Small intestine (tissue), 7 donors: Measurements from ENCODE around the gene ACOT11. TPM values are rescaled to one million over a fixed set of nuclear protein-coding genes. Genes with fewer than 3 reads are reported as not detected.

Source experiments
- DNase-seq, 2 donors: peaks; one replicate each; pipeline versions ENCODE4 v3.0.0 to v3.0.0-alpha.2; 2013
- FAIRE-seq: peaks from 2 replicates; lab custom pipeline; 2012; peaks lifted over from hg19 to GRCh38; lab: Jason Lieb, UNC
- H3K27ac ChIP-seq, 3 donors: one replicate each; pipeline ENCODE4 v1.5.1; 2013; ENCODE audit warnings: low read length in 2 of 3, mild to moderate bottlenecking in 2 of 3, control low read depth in 1 of 3, inconsistent platforms in 1 of 3, low read depth in 1 of 3, moderate library complexity in 1 of 3
- H3K27me3 ChIP-seq, 3 donors: one replicate each; pipeline ENCODE4 v1.6.1; 2013; ENCODE audit warnings: low read length in 3 of 3, inconsistent platforms in 1 of 3; ENCODE audit not compliant: control insufficient read depth in 3 of 3, insufficient read depth in 3 of 3
- H3K36me3 ChIP-seq, 3 donors: one replicate each; pipeline ENCODE4 v1.6.1; 2013; ENCODE audit warnings: low read length in 3 of 3, inconsistent platforms in 1 of 3, low read depth in 1 of 3, mild to moderate bottlenecking in 1 of 3, moderate library complexity in 1 of 3; ENCODE audit not compliant: control insufficient read depth in 3 of 3, insufficient read depth in 2 of 3
- H3K4me1 ChIP-seq, 3 donors: one replicate each; pipeline ENCODE4 v1.6.1; 2013; ENCODE audit warnings: low read length in 2 of 3, inconsistent platforms in 1 of 3, low read depth in 1 of 3, mild to moderate bottlenecking in 1 of 3, moderate library complexity in 1 of 3; ENCODE audit not compliant: control insufficient read depth in 3 of 3, insufficient read depth in 2 of 3
- H3K4me3 ChIP-seq, 3 donors: one replicate each; pipeline ENCODE4 v1.5.1; 2013; ENCODE audit warnings: low read length in 3 of 3, control low read depth in 1 of 3, inconsistent platforms in 1 of 3, low read depth in 1 of 3, mild to moderate bottlenecking in 1 of 3, moderate library complexity in 1 of 3
- H3K9me3 ChIP-seq, 2 donors: one replicate each; pipeline ENCODE4 v1.6.1; 2013; ENCODE audit warnings: low read depth in 1 of 2, low read length in 1 of 2; ENCODE audit not compliant: control insufficient read depth in 2 of 2, insufficient read depth in 1 of 2
- WGBS, 3 donors: extraction: QIAGEN DNeasy Blood & Tissue Kit; methylation state at CpG; one replicate each; pipeline ENCODE4 v1.1.7; 2013; 5-methylcytosine and 5-hydroxymethylcytosine counted together
- polyA plus RNA-seq, 4 donors: library from polyadenylated mRNA; stranded (reverse) in 3 of 4; unstranded in 1 of 4; fragments of 200-250 nt in 3 of 4; fragments of 120-200 nt in 1 of 4; gene quantifications; one replicate each; pipeline versions ENCODE4 v1.2.1 to v1.2.3, GENCODE V29; 2013
- donor health status: healthy with polysubstance abuse.
- donor health status: control.
- donor health status: control.
- donor health status: Bipolar disorder and iron deficiency.
- donor health status: healthy.

ACOT11 gene
- polyA plus RNA-seq, 4 donors: 30.4 to 101 (median 46.4) TPM

DNA sequence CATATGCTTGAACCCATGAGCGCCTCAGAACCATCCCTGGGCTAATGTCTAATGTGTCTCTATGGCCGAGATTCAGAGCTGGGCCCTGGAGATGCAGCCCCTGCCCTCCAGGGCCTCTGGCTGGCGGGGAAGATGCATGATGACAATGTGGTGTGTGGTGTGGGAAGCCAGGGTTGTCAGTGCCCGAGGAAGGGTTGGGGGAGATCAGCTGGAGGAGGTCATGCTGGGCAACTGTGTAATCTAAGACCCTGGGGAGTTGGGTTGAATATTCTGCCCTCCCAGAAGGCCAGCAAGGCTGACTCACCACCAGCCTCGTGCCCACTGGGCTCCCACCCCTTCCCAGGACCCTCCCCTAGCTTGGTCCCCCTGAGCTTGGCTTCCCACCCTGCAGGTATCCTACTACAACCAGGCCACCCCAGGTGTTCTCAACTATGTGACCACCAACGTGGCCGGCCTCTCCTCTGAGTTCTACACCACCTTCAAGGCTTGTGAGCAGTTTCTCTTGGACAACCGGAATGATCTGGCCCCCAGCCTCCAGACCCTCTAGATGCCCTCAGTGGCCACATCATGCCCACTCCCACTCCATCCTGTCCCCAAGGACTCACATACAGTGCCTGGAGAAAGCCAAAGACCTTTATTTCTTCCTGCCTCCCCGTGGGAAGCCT, 60.7 kb downstream of the ACOT11 start:
- H3K9me3 ChIP-seq: no peaks in the 10 kb centered on the region
- WGBS, 3 donors: 83 to 94% (median 86%) methylated on average over 9 of the region's 9 CpGs
- H3K27ac ChIP-seq: no peak overlapping the region
- FAIRE-seq (no peak), DNase-seq (no peak)
- H3K4me3 ChIP-seq: no peak overlapping the region
- no peaks in the 10 kb centered on the region for H3K27me3 ChIP-seq
- peaks cover 0 to 75% (median 7%) of the 10 kb centered on the region in 3 donors for H3K36me3 ChIP-seq
- peaks cover 0 to 4% (median 0%) of the 10 kb centered on the region in 3 donors for H3K4me1 ChIP-seq

DNA sequence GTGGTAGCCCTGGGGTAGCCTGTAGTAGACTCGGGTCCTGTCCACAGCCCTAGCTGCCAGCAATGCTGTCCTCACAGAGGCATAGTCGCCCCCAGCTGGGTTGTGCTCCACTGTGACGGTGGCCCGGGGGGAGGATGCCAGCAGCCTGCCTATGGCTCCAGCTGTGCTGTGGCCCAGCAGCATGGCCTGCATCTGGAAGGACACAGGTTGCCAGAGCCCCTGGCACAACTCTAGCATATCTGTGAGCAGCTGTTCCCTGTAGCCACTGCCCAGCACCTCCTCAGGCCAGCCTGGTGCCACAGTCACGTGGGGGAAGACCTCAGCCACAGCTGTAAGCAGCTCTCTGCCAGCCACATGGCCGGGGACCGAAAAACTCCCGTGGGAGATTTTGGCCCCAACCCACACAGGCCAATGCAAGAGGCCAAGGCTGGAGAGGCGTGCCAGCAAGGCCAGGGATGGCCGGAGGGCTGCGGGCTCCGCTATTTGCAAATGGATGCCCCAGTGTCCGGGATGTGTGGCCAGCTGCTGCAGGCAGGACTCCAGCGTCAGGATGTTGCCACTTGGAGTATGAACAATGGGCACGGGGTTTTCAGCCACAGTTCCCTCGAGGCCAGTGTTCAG, 61.4 kb downstream of the ACOT11 start:
- FAIRE-seq: no peak
- H3K4me3 ChIP-seq: no peak overlapping the region
- 72 to 83% (median 83%) methylated on average over 16 of the region's 16 CpGs for WGBS, 3 donors
- H3K4me1 ChIP-seq: peaks cover 0 to 8% (median 0%) of the 10 kb centered on the region in 3 donors
- H3K27me3 ChIP-seq: no peaks in the 10 kb centered on the region
- H3K27ac ChIP-seq: no peak overlapping the region
- no peaks in the 10 kb centered on the region for H3K9me3 ChIP-seq
- peaks cover 0 to 68% (median 7%) of the 10 kb centered on the region in 3 donors for H3K36me3 ChIP-seq
- no peak for DNase-seq

DNA sequence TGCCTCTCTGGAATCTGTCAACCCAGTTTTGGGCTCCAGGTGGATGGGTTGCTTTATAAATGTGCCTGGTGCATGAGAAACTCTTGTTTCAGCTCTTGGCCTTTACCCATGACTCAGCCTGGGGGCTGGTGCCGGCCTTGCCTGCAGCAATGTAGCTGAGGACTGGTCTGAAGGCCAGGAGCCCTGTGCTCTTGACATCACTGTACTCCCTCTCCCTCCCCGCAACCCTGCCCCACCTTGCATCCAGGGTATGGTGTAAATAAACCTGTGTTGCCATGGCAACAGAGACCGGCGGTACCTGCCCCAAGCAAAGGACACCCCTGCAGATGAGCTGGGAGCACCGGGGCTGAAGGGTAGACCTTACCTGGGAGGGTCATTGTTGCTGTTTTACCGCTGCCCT, 62.0 kb downstream of the ACOT11 start:
- Histone ChIP-seq H3K27me3 (no peaks in the 10 kb centered on the region), H3K4me3 (no peak overlapping the region), H3K4me1 (peaks cover 0 to 15% (median 0%) of the 10 kb centered on the region in 3 donors), H3K27ac (no peak overlapping the region), H3K36me3 (peaks cover 0 to 64% (median 7%) of the 10 kb centered on the region in 3 donors), H3K9me3 (no peaks in the 10 kb centered on the region)
- FAIRE-seq: no peak
- 80 to 95% (median 82%) methylated on average over 6 of the region's 6 CpGs for WGBS, 3 donors
- peak in 1 of 2 donors; percentile 35 for DNase-seq

DNA sequence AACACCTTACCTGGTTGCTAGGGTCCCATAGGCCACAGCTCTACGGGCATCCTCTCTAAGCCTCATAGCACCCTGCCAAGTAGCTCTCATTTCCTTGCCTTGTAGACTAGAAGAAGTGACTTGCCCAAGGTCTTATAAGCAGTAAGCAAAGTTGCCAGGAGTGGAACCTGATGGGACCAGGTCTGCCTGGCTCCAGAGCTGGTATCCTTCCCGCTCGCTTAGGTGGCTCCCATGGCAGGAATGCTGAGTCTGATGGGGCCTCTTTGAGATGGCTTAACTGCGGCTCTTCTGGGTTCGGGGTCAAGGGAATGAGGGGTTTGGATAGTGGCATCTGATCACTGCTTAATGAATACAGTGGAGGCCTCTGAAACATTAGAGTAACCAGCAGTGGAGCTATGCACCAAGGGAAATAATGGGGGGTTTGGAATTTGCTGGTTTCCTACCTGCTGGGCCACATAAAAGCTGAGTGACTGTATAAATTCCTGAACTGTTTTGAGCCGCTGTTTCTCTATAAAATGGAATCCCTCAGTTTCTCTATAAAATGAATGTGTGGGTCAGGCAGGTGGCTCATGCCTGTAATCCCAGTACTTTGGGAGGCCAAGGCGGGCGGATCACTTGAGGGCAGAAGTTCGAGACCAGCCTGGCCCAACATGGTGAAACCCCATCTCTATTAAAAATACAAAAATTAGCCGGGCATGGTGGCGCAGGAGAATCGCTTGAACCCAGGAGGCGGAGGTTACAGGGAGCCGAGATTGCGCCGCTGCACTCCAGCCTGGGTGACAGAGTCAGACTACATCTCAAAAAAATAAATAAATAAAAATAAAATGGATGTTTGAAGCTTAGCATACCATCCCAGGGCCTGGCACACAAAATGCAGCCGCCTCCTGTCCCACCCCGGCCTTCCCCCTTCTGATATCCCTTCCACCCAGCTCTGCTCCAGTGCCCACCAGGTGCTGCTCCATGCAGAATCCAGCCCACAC, 62.9 kb downstream of the ACOT11 start:
- H3K4me1 ChIP-seq: peaks cover 0 to 23% (median 0%) of the 10 kb centered on the region in 3 donors
- H3K27ac ChIP-seq: no peak overlapping the region
- no peak overlapping the region for H3K4me3 ChIP-seq
- no peaks in the 10 kb centered on the region for H3K27me3 ChIP-seq
- H3K9me3 ChIP-seq: no peaks in the 10 kb centered on the region
- FAIRE-seq: no peak
- no peak for DNase-seq
- 94 to 96% (median 95%) methylated on average over 18 of the region's 18 CpGs for WGBS, 3 donors
- peaks cover 0 to 64% (median 7%) of the 10 kb centered on the region in 3 donors for H3K36me3 ChIP-seq

DNA sequence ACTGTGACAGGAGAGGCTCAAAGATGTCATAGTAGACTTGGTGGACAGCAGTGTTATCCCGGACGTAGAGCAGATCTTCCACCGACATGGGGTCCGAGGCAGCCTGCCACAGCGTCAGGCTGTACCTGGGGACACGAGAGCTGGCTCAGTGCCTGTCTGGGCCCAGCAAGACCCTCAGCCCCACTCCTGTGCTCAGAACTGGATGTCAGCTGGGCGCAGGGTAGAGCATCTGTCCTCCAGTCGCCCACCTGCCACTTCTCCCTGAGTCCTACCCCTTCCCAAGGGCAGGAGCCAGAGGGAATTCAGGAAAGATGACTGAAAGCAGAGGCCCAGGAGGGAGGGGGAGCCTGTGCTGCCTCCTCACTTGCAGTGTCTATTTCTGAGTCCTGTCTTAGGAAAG, 63.6 kb downstream of the ACOT11 start:
- DNase-seq (no peak), FAIRE-seq (no peak)

DNA sequence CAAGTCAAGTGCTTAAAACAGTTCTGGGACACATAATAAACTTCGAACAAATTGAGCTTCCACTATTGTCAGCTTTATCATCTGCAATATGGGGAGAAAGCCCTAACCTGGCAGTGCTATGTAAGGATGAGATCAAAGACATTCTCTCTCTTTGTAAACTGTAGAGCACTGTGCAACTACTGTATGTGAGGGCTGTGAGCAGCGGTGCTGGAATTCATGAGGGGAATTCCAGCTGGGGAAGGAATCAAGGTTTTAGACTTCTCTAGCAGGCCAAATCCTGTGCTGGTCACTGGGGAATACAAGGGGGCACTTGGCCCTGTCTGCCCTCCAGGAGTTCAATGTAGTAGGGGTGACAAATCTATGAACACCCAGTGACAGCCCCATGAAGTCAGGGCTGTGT, 66.0 kb downstream of the ACOT11 start:
- no peak overlapping the region for H3K27ac ChIP-seq
- 56 to 81% (median 68%) methylated on average over 2 of the region's 2 CpGs for WGBS, 3 donors

More for the DNA sequence above, 63.6 kb downstream of the ACOT11 start:
- Histone ChIP-seq H3K36me3 (peaks cover 0 to 60% (median 7%) of the 10 kb centered on the region in 3 donors), H3K9me3 (no peaks in the 10 kb centered on the region), H3K27ac (no peak overlapping the region), H3K4me3 (no peak overlapping the region), H3K27me3 (no peaks in the 10 kb centered on the region), H3K4me1 (peaks cover 0 to 24% (median 0%) of the 10 kb centered on the region in 3 donors)
- 81 to 92% (median 82%) methylated on average over 8 of the region's 8 CpGs for WGBS, 3 donors

DNA sequence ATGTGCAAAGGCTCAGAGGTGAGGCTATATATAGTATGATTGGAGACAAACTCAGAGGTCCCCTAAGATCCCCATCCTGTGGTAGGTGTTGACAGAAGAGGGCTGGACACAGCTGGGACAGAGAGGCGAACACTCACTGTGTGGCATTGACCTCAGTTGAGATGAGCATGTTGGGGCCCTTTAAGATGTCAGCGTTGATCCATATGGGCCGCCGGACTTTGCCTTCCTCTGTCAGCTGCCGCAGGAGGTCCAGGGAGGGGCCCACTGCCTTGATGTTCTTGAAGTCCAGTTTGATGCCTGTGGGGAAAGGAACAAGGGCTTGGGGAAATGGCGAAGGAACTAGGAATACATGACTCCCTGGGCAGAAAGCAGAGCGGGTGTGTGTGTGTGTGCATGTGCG, 66.5 kb downstream of the ACOT11 start:
- Histone ChIP-seq H3K9me3 (no peaks in the 10 kb centered on the region), H3K36me3 (peaks cover 0 to 36% (median 0%) of the 10 kb centered on the region in 3 donors), H3K27ac (peak overlapping the region in 1 of 3 donors; percentile 52), H3K4me1 (peaks cover 0 to 24% (median 0%) of the 10 kb centered on the region in 3 donors), H3K4me3 (peak overlapping the region in 1 of 3 donors; percentile 17), H3K27me3 (no peaks in the 10 kb centered on the region)
- peak; percentile 49 to 76 for DNase-seq
- no peak for FAIRE-seq
- WGBS, 3 donors: 45 to 62% (median 61%) methylated on average over 8 of the region's 8 CpGs

More for the DNA sequence above, 66.0 kb downstream of the ACOT11 start:
- Histone ChIP-seq H3K4me3 (no peak overlapping the region), H3K9me3 (no peaks in the 10 kb centered on the region), H3K36me3 (peaks cover 0 to 41% (median 0%) of the 10 kb centered on the region in 3 donors), H3K4me1 (peaks cover 0 to 24% (median 0%) of the 10 kb centered on the region in 3 donors), H3K27me3 (no peaks in the 10 kb centered on the region)
- FAIRE-seq: no peak
- no peak for DNase-seq
